HL-60 (cell line): Measurements from ENCODE around the gene TBC1D20.

ENCODE experiments used
- DNase-seq, 2 experiments: peaks; one replicate each; pipeline ENCODE4 v3.0.0-alpha.2; 2010 to 2020; ENCODE audit warnings: low read depth in 1 of 2, low spot score in 1 of 2
- H3K27ac ChIP-seq: fragments of 250-450 bp; sonication (Bioruptor Pico); replicated peaks from 2 replicates; pipeline ENCODE4 v1.5.1; 2020; ENCODE audit warnings: mild to moderate bottlenecking, moderate library complexity
- H3K27me3 ChIP-seq: fragments of 250-450 bp; sonication (Bioruptor Pico); 2 replicates; pipeline ENCODE4 v1.5.1; 2021; ENCODE audit warnings: mild to moderate bottlenecking, moderate library complexity; ENCODE audit not compliant: insufficient read depth, poor library complexity, severe bottlenecking
- H3K4me3 ChIP-seq: replicated peaks from 2 replicates; pipeline ENCODE4 v1.5.1; 2011; ENCODE audit warnings: mild to moderate bottlenecking, control low read depth, low read length; ENCODE audit not compliant: insufficient read depth
- CTCF ChIP-seq: IDR thresholded peaks from one replicate; pipeline ENCODE4 v1.5.1; 2011; ENCODE audit warnings: low read length, control low read depth, inconsistent platforms; ENCODE audit not compliant: insufficient read depth
- GABPA ChIP-seq: IDR thresholded peaks from 2 replicates; pipeline ENCODE4 v1.6.1; 2012; ENCODE audit warnings: low read depth
- POLR2AphosphoS5 ChIP-seq: IDR thresholded peaks from 2 replicates; pipeline ENCODE4 v1.6.1; 2012; ENCODE audit warnings: low read depth
- REST ChIP-seq: IDR thresholded peaks from 2 replicates; pipeline ENCODE4 v1.6.1; 2012; ENCODE audit warnings: low read depth; ENCODE audit not compliant: insufficient replicate concordance
- SPI1 ChIP-seq: IDR thresholded peaks from 2 replicates; pipeline ENCODE4 v1.6.1; 2012; ENCODE audit warnings: low read depth, mild to moderate bottlenecking, borderline replicate concordance

Gene TBC1D20

DNA sequence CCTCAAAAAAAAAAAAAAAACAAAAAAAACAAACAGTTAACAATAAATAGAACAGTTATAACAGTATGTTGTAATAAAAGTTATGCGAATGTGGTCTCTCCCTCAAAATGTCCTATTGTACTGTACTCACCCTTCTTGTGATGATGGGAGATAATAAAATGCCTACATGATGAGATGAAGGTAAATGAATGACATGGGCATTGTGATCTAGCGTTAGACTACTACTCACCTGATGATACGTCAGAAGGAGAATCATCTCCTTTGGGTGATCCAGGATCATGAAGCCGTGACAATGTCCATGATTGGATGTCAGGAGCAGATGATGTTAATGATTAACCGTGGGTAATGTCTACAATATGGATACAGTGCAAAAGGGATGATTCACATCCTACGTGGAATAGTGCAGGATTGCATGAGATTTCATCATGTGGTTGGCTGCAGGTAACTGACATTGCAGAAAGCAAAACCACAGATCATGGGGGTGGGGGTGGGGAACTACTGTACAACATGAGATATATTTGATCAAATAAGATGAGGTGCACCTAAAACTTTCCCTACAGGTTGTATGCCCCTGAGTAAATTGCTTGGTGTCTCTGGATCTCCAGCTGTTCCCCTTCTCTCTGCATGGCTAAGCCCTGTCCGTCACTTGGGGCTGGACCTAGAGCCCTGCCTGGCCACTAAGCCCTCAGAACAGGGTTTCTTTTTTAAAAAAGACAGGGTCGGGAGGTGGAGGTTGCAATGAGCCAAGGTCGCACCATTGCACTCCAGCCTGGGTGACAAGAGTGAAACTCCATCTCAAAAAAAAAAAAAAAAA is 60.4 kb downstream of the TBC1D20 start:
- Histone ChIP-seq H3K27ac (no peak overlapping the region), H3K4me3 (no peak overlapping the region), H3K27me3 (no peaks in the 10 kb centered on the region)
- DNase-seq, result peak in 1 of 2 experiments; percentile 25
- TF ChIP-seq CTCF, result no peak
- no peak for TF ChIP-seq GABPA
- TF ChIP-seq POLR2AphosphoS5, result no peak
- no peak for TF ChIP-seq REST
- no peak for TF ChIP-seq SPI1

DNA sequence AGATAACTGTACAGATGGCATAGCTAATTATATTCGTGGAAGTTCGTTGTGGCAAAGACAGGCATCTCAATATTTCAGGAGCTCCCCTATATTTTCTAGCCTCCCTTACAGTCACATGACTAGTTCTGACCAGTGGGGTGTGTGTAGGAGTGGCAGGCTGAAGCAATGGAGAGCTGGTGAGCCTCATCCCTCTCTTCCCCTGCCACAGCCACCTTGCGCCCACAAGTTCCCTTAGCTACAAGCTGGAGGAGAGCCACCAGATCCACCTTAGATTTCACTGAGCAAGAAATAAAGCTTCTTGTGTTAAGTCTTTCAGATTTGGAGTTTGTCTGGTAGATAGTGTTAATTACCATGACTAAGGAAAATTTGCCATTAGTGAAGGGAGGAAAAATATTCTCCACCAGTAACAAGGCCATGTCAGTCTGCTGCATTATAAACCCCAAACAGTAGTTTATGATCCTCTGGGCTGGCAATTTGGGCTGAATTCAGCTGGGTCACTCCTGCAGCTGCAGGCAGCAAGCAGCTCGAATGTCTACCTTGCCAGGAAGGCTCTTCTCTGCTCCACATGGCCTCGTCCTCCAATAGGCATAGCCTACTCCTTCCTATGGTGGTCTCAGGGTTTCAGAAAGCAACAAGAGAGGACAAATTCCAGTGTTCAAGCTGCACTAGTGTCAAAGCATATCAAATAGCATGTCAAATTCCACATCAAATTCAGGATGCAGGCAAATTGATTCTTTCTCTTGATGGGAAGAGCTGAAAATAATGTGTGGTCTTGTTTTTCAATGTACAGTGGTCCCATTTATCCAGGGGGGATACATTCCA is 61.7 kb downstream of the TBC1D20 start:
- TF ChIP-seq POLR2AphosphoS5 (no peak), GABPA (no peak), REST (no peak), CTCF (no peak), SPI1 (no peak)
- no peak overlapping the region for H3K4me3 ChIP-seq
- H3K27ac ChIP-seq, result no peak overlapping the region
- no peaks in the 10 kb centered on the region for H3K27me3 ChIP-seq
- DNase-seq, result peak in 1 of 2 experiments; percentile 46

GRCh38 chr20:400128-400453 is 62.2 kb downstream of the TBC1D20 start:
- TF ChIP-seq CTCF (no peak), SPI1 (no peak), GABPA (no peak), REST (no peak), POLR2AphosphoS5 (no peak)
- DNase-seq, result no peak
- Histone ChIP-seq H3K27ac (no peak overlapping the region), H3K4me3 (no peak overlapping the region), H3K27me3 (no peaks in the 10 kb centered on the region)
